HEK293 (cell line): ENCODE data around the gene COL6A5.
A peak's percentile ranks its signal among the peaks of the same experiment; 100 is the strongest.
"Not testable (repeated sequence)": the region's sequence is repeated elsewhere in the genome, so short reads cannot be mapped to it uniquely, and the experiment has no call there.

Experiments
- CTCF ChIA-PET: fragments of 350-600 bp; formaldehyde crosslinking; extraction: SDS; loops from one replicate; lab custom pipeline; 2021; ENCODE audit warnings: antibody characterized with exemption; lab: Yijun Ruan, JAX
- POLR2A ChIA-PET: fragments of 300-600 bp; formaldehyde crosslinking; extraction: SDS; loops from one replicate; lab custom pipeline; 2020; ENCODE audit warnings: antibody characterized with exemption, inconsistent platforms; lab: Yijun Ruan, JAX
- H3K27ac ChIP-seq: fragments of 200-500 bp; sonication (Bioruptor generic); 2 replicates; pipeline ENCODE4 v1.5.1; 2014; ENCODE audit warnings: low read depth, low read length, control low read depth, inconsistent platforms; ENCODE audit errors: extremely low read depth
- H3K36me3 ChIP-seq, 2 experiments: fragments of 200-500 bp in 1 of 2; sonication (Bioruptor generic) in 1 of 2; 1 replicate in 1 of 2; 2 replicates in 1 of 2; pipeline ENCODE4 v1.5.1; 2014 to 2017; ENCODE audit warnings: inconsistent platforms in 2 of 2, low read length in 2 of 2; ENCODE audit not compliant: control insufficient read depth in 2 of 2, insufficient read depth in 1 of 2
- H3K4me1 ChIP-seq: fragments of 200-500 bp; sonication (Bioruptor generic); 2 replicates; pipeline ENCODE4 v1.5.1; 2014; ENCODE audit warnings: mild to moderate bottlenecking, low read length, inconsistent platforms; ENCODE audit not compliant: control insufficient read depth, insufficient read depth
- H3K4me3 ChIP-seq: 2 replicates; pipeline ENCODE4 v1.5.1; 2011; ENCODE audit warnings: low read depth, mild to moderate bottlenecking, control low read depth, low read length, moderate library complexity
- H3K9me3 ChIP-seq: fragments of 200-500 bp; sonication (Bioruptor generic); 2 replicates; pipeline ENCODE4 v1.5.1; 2014; ENCODE audit warnings: low read depth, low read length, inconsistent platforms; ENCODE audit not compliant: control insufficient read depth, insufficient read depth
- FEZF1 ChIP-seq: fragments of 450-650 bp; formaldehyde crosslinking; IDR thresholded peaks from 2 replicates; pipeline ENCODE4 v1.5.1; 2016; ENCODE audit warnings: missing biosample characterization, missing genetic modification characterization
- IKZF3 ChIP-seq: fragments of 450-650 bp; IDR thresholded peaks from 2 replicates; pipeline ENCODE4 v1.5.0; 2018; ENCODE audit warnings: missing biosample characterization, mild to moderate bottlenecking, missing genetic modification characterization, moderate library complexity
- KLF16 ChIP-seq: fragments of 450-650 bp; formaldehyde crosslinking; IDR thresholded peaks from 2 replicates; pipeline ENCODE4 v1.5.1; 2017; ENCODE audit warnings: missing biosample characterization, missing genetic modification characterization
- MEIS1 ChIP-seq: sonication (generic); formaldehyde crosslinking; IDR thresholded peaks from 2 replicates; pipeline ENCODE4 v1.8.1; 2022; ENCODE audit warnings: missing genetic modification reagents, mild to moderate bottlenecking, borderline replicate concordance
- OSR2 ChIP-seq: fragments of 450-650 bp; formaldehyde crosslinking; IDR thresholded peaks from 2 replicates; pipeline ENCODE4 v1.5.1; 2016; ENCODE audit warnings: missing biosample characterization, missing genetic modification characterization
- PRDM6 ChIP-seq: fragments of 450-650 bp; formaldehyde crosslinking; IDR thresholded peaks from 2 replicates; pipeline ENCODE4 v1.5.1; 2017; ENCODE audit warnings: missing biosample characterization, missing genetic modification characterization
- ZBTB8A ChIP-seq: fragments of 450-650 bp; formaldehyde crosslinking; IDR thresholded peaks from 2 replicates; pipeline ENCODE4 v1.5.1; 2016; ENCODE audit warnings: missing biosample characterization, missing genetic modification characterization
- ZEB2 ChIP-seq: fragments of 450-650 bp; formaldehyde crosslinking; IDR thresholded peaks from 2 replicates; pipeline ENCODE4 v1.5.1; 2016; ENCODE audit warnings: missing biosample characterization, missing genetic modification characterization
- ZIC2 ChIP-seq: fragments of 450-650 bp; formaldehyde crosslinking; IDR thresholded peaks from 2 replicates; pipeline ENCODE4 v1.5.1; 2016; ENCODE audit warnings: missing biosample characterization, missing genetic modification characterization
- ZNF266 ChIP-seq: fragments of 450-650 bp; formaldehyde crosslinking; IDR thresholded peaks from 2 replicates; pipeline ENCODE4 v1.5.1; 2016; ENCODE audit warnings: missing biosample characterization, missing genetic modification characterization, low read depth
- ZNF404 ChIP-seq: fragments of 450-650 bp; formaldehyde crosslinking; IDR thresholded peaks from 2 replicates; pipeline ENCODE4 v1.5.1; 2017; ENCODE audit warnings: missing biosample characterization, missing genetic modification characterization
- ZNF423 ChIP-seq: fragments of 450-650 bp; formaldehyde crosslinking; IDR thresholded peaks from 2 replicates; pipeline ENCODE4 v1.5.1; 2016; ENCODE audit warnings: missing biosample characterization, missing genetic modification characterization
- ZNF561 ChIP-seq: fragments of 450-650 bp; IDR thresholded peaks from 2 replicates; pipeline ENCODE4 v1.5.1; 2018; ENCODE audit warnings: missing biosample characterization, missing genetic modification characterization, borderline replicate concordance
- ZNF629 ChIP-seq: fragments of 450-650 bp; formaldehyde crosslinking; IDR thresholded peaks from 2 replicates; pipeline ENCODE4 v1.5.1; 2017; ENCODE audit warnings: missing biosample characterization, missing genetic modification characterization
- ZNF660 ChIP-seq: fragments of 450-650 bp; IDR thresholded peaks from 2 replicates; pipeline ENCODE4 v1.5.1; 2018; ENCODE audit warnings: missing biosample characterization, mild to moderate bottlenecking, missing genetic modification characterization
- ZNF792 ChIP-seq: fragments of 450-650 bp; formaldehyde crosslinking; IDR thresholded peaks from 2 replicates; pipeline ENCODE4 v1.5.1; 2016; ENCODE audit warnings: missing biosample characterization, missing genetic modification characterization
- TF ChIP-seq, protein P1 (sequence below): fragments of 450-650 bp; formaldehyde crosslinking; IDR thresholded peaks from 2 replicates; pipeline ENCODE4 v1.5.1; 2016; ENCODE audit warnings: missing biosample characterization, missing genetic modification characterization
- TF ChIP-seq, protein P2 (sequence below): fragments of 450-650 bp; IDR thresholded peaks from 2 replicates; pipeline ENCODE4 v1.5.1; 2018; ENCODE audit warnings: missing biosample characterization, mild to moderate bottlenecking, missing genetic modification characterization

The COL6A5 gene

DNA sequence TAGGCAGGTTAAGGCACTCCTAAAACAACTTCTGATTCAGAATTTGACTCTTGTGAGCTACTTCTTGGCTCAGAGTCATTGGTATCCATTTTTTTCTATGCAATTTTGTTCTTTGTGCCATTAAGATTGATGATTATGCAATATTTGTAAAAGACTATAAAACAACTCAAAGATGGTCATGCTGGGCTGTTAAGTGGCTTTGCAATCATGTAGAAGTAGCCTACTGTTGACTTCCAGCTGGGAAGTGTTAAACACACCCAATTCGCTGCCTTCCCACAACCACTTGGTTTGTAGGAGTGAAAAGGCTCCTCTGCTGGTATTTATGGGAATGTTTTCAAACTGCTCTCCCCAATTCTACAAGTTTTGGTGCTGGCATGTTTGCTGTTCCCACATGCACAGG, 96.8 kb downstream of the COL6A5 start:
- POLR2A ChIA-PET = no interaction called here

GRCh38 chr3:130446840-130447239, 101.4 kb downstream of the COL6A5 start:
- CTCF ChIA-PET, POLR2A ChIA-PET, H3K36me3 ChIP-seq, H3K4me3 ChIP-seq, H3K27ac ChIP-seq, H3K4me1 ChIP-seq, H3K9me3 ChIP-seq: not testable (repeated sequence)

More for the DNA sequence above, 96.8 kb downstream of the COL6A5 start:
- H3K4me3 ChIP-seq = no peak overlapping the region
- CTCF ChIA-PET = no interaction called here
- no peaks in the 10 kb centered on the region for H3K9me3 ChIP-seq
- H3K36me3 ChIP-seq = no peaks in the 10 kb centered on the region
- no peaks in the 10 kb centered on the region for H3K4me1 ChIP-seq
- TF ChIP-seq, protein P1, sequence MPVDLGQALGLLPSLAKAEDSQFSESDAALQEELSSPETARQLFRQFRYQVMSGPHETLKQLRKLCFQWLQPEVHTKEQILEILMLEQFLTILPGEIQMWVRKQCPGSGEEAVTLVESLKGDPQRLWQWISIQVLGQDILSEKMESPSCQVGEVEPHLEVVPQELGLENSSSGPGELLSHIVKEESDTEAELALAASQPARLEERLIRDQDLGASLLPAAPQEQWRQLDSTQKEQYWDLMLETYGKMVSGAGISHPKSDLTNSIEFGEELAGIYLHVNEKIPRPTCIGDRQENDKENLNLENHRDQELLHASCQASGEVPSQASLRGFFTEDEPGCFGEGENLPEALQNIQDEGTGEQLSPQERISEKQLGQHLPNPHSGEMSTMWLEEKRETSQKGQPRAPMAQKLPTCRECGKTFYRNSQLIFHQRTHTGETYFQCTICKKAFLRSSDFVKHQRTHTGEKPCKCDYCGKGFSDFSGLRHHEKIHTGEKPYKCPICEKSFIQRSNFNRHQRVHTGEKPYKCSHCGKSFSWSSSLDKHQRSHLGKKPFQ = peak; percentile 30; the same call in 1 of the 2 replicates
- TF ChIP-seq IKZF3 (0 out of 2 replicates have a peak, but pooled peaks have one; percentile 51), ZNF404 (tag by site-specific recombination) (no peak), OSR2 (tag by site-specific recombination) (peak; percentile 85), ZNF792 (no peak), ZNF561 (tag by site-specific recombination) (0 out of 2 replicates have a peak, but pooled peaks have one; percentile 26), ZBTB8A (tag by site-specific recombination) (0 out of 2 replicates have a peak, but pooled peaks have one; percentile 40), MEIS1 (no peak), ZNF423 (0 out of 2 replicates have a peak, but pooled peaks have one; percentile 15), ZNF629 (tag by site-specific recombination) (0 out of 2 replicates have a peak, but pooled peaks have one; percentile 15), ZNF660 (peak; percentile 72; the same call in 1 of the 2 replicates), ZIC2 (tag by site-specific recombination) (peak; percentile 87), KLF16 (no peak), ZNF266 (tag by site-specific recombination) (no peak), FEZF1 (peak; percentile 88), ZEB2 (tag by site-specific recombination) (0 out of 2 replicates have a peak, but pooled peaks have one; percentile 36), PRDM6 (peak; percentile 86)
- TF ChIP-seq, protein P2, sequence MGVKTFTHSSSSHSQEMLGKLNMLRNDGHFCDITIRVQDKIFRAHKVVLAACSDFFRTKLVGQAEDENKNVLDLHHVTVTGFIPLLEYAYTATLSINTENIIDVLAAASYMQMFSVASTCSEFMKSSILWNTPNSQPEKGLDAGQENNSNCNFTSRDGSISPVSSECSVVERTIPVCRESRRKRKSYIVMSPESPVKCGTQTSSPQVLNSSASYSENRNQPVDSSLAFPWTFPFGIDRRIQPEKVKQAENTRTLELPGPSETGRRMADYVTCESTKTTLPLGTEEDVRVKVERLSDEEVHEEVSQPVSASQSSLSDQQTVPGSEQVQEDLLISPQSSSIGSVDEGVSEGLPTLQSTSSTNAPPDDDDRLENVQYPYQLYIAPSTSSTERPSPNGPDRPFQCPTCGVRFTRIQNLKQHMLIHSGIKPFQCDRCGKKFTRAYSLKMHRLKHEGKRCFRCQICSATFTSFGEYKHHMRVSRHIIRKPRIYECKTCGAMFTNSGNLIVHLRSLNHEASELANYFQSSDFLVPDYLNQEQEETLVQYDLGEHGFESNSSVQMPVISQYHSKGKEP (tag by site-specific recombination) = peak; percentile 58; the same call in 1 of the 2 replicates
- H3K27ac ChIP-seq = no peak overlapping the region

DNA sequence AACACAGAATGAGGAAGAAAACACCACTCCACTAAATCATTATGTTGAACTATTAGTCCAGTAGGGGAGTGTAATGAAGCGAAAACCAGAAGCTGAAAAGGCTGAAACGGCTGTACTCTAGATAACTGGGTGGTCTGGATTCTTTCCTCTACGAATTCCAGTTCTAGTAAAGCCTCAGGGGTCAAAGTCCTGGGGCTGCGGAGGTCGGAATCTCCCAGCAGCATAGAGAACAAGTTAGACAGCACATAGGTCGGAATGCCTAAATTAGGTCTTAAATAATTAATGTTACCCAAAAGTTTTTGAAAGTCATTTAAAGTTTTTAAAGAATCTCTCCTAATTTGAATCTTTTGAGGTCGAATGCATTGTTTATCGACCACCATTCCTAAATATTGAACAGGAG, 102.7 kb downstream of the COL6A5 start:
- H3K9me3 ChIP-seq, POLR2A ChIA-PET, CTCF ChIA-PET, H3K36me3 ChIP-seq, H3K4me3 ChIP-seq, H3K4me1 ChIP-seq, H3K27ac ChIP-seq: not testable (repeated sequence)
